ENCODE measurements around the gene COMT. TPM values are rescaled to one million over a fixed set of nuclear protein-coding genes. Genes with fewer than 3 reads are reported as not detected.

The COMT gene
- total RNA-seq, 1 experiment from 2014 or later, result 72.0 TPM

GRCh38 chr22:20000246-20001081 is 58.9 kb downstream of the COMT start:
- Histone ChIP-seq H3K27ac (ENCODE audit: low read length) (no peak overlapping the region), H3K4me1 (ENCODE audit: low read length) (no peaks in the 10 kb centered on the region), H3K79me2 (ENCODE audit: low read length) (no peaks in the 10 kb centered on the region), H3K4me2 (ENCODE audit: low read depth, low read length, poor library complexity, severe bottlenecking) (no peak overlapping the region), H2AFZ (ENCODE audit: low read length) (no peak overlapping the region), H3K9ac (ENCODE audit: low read length) (no peak overlapping the region), H3K9me2 (replicated peaks; ENCODE audit: insufficient read depth, low read length) (no peaks in the 10 kb centered on the region), H4K20me1 (ENCODE audit: insufficient read depth, low read depth, low read length) (peaks cover 12% of the 10 kb centered on the region; the same call in 1 of the 2 replicates), H3K27me3 (ENCODE audit: low read length) (no peaks in the 10 kb centered on the region), H3K36me3 (ENCODE audit: insufficient read depth, low read length) (peaks cover 18% of the 10 kb centered on the region), H3K4me3 (ENCODE audit: low read length) (no peak overlapping the region), H3K9me3 (ENCODE audit: low read length) (peaks cover 17% of the 10 kb centered on the region)
- no peak for DNase-seq

GRCh38 chr22:20001082-20001638 is 59.6 kb downstream of the COMT start:
- peaks cover 17% of the 10 kb centered on the region for H3K9me3 ChIP-seq (ENCODE audit: low read length)
- H3K4me2 ChIP-seq (ENCODE audit: low read depth, low read length, poor library complexity, severe bottlenecking), result no peak overlapping the region
- DNase-seq, result no peak
- H3K36me3 ChIP-seq (ENCODE audit: insufficient read depth, low read length), result peaks cover 18% of the 10 kb centered on the region
- no peaks in the 10 kb centered on the region for H3K9me2 ChIP-seq (replicated peaks; ENCODE audit: insufficient read depth, low read length)
- no peak overlapping the region for H2AFZ ChIP-seq (ENCODE audit: low read length)
- H3K27me3 ChIP-seq (ENCODE audit: low read length), result no peaks in the 10 kb centered on the region
- no peak overlapping the region for H3K4me3 ChIP-seq (ENCODE audit: low read length)
- no peaks in the 10 kb centered on the region for H3K79me2 ChIP-seq (ENCODE audit: low read length)
- H3K27ac ChIP-seq (ENCODE audit: low read length), result no peak overlapping the region
- no peak overlapping the region for H3K9ac ChIP-seq (ENCODE audit: low read length)
- 0 out of 2 replicates have a peak, but pooled peaks cover 7% of the 10 kb centered on the region for H4K20me1 ChIP-seq (ENCODE audit: insufficient read depth, low read depth, low read length)
- no peaks in the 10 kb centered on the region for H3K4me1 ChIP-seq (ENCODE audit: low read length)

- Histone ChIP-seq H3K9me3 (ENCODE audit: low read length) (peaks cover 17% of the 10 kb centered on the region), H3K4me1 (ENCODE audit: low read length) (no peaks in the 10 kb centered on the region), H3K27ac (ENCODE audit: low read length) (no peak overlapping the region), H3K79me2 (ENCODE audit: low read length) (no peaks in the 10 kb centered on the region), H3K4me3 (ENCODE audit: low read length) (no peak overlapping the region), H3K27me3 (ENCODE audit: low read length) (no peaks in the 10 kb centered on the region), H3K9me2 (replicated peaks; ENCODE audit: insufficient read depth, low read length) (no peaks in the 10 kb centered on the region), H3K9ac (ENCODE audit: low read length) (no peak overlapping the region), H3K36me3 (ENCODE audit: insufficient read depth, low read length) (peaks cover 18% of the 10 kb centered on the region), H3K4me2 (ENCODE audit: low read depth, low read length, poor library complexity, severe bottlenecking) (no peak overlapping the region), H4K20me1 (ENCODE audit: insufficient read depth, low read depth, low read length) (0 out of 2 replicates have a peak, but pooled peaks cover 7% of the 10 kb centered on the region), H2AFZ (ENCODE audit: low read length) (no peak overlapping the region)
- no peak for DNase-seq
Observed at GRCh38 chr22:20002128-20002527, 60.6 kb downstream of the COMT start.

- H3K4me2 ChIP-seq (ENCODE audit: low read depth, low read length, poor library complexity, severe bottlenecking), result no peak overlapping the region
- H3K27ac ChIP-seq (ENCODE audit: low read length), result no peak overlapping the region
- 0 out of 2 replicates have a peak, but pooled peaks cover 7% of the 10 kb centered on the region for H4K20me1 ChIP-seq (ENCODE audit: insufficient read depth, low read depth, low read length)
- H3K4me3 ChIP-seq (ENCODE audit: low read length), result no peak overlapping the region
- H3K9me3 ChIP-seq (ENCODE audit: low read length), result peaks cover 17% of the 10 kb centered on the region
- no peak overlapping the region for H3K9ac ChIP-seq (ENCODE audit: low read length)
- H3K36me3 ChIP-seq (ENCODE audit: insufficient read depth, low read length), result peaks cover 18% of the 10 kb centered on the region
- no peaks in the 10 kb centered on the region for H3K9me2 ChIP-seq (replicated peaks; ENCODE audit: insufficient read depth, low read length)
- DNase-seq, result no peak
- no peaks in the 10 kb centered on the region for H3K4me1 ChIP-seq (ENCODE audit: low read length)
- no peak overlapping the region for H2AFZ ChIP-seq (ENCODE audit: low read length)
- H3K79me2 ChIP-seq (ENCODE audit: low read length), result no peaks in the 10 kb centered on the region
- H3K27me3 ChIP-seq (ENCODE audit: low read length), result no peaks in the 10 kb centered on the region
Observed at GRCh38 chr22:20002636-20003035, 61.1 kb downstream of the COMT start.

- H3K9me2 ChIP-seq (replicated peaks; ENCODE audit: insufficient read depth, low read length), result no peaks in the 10 kb centered on the region
- no peak overlapping the region for H3K9ac ChIP-seq (ENCODE audit: low read length)
- H3K79me2 ChIP-seq (ENCODE audit: low read length), result no peaks in the 10 kb centered on the region
- H3K9me3 ChIP-seq (ENCODE audit: low read length), result peaks cover 17% of the 10 kb centered on the region
- 0 out of 2 replicates have a peak, but pooled peaks cover 2% of the 10 kb centered on the region for H4K20me1 ChIP-seq (ENCODE audit: insufficient read depth, low read depth, low read length)
- H3K4me2 ChIP-seq (ENCODE audit: low read depth, low read length, poor library complexity, severe bottlenecking), result no peak overlapping the region
- H3K36me3 ChIP-seq (ENCODE audit: insufficient read depth, low read length), result peaks cover 18% of the 10 kb centered on the region
- no peak for DNase-seq
- H2AFZ ChIP-seq (ENCODE audit: low read length), result no peak overlapping the region
- no peaks in the 10 kb centered on the region for H3K4me1 ChIP-seq (ENCODE audit: low read length)
- no peaks in the 10 kb centered on the region for H3K27me3 ChIP-seq (ENCODE audit: low read length)
- no peak overlapping the region for H3K4me3 ChIP-seq (ENCODE audit: low read length)
- H3K27ac ChIP-seq (ENCODE audit: low read length), result no peak overlapping the region
Observed at GRCh38 chr22:20003304-20003703, 61.7 kb downstream of the COMT start.

GRCh38 chr22:20004464-20004863 is 62.9 kb downstream of the COMT start:
- no peak overlapping the region for H3K9ac ChIP-seq (ENCODE audit: low read length)
- H3K4me1 ChIP-seq (ENCODE audit: low read length), result no peaks in the 10 kb centered on the region
- H2AFZ ChIP-seq (ENCODE audit: low read length), result no peak overlapping the region
- no peak overlapping the region for H3K4me3 ChIP-seq (ENCODE audit: low read length)
- peaks cover 18% of the 10 kb centered on the region for H3K36me3 ChIP-seq (ENCODE audit: insufficient read depth, low read length)
- no peaks in the 10 kb centered on the region for H4K20me1 ChIP-seq (ENCODE audit: insufficient read depth, low read depth, low read length)
- H3K9me3 ChIP-seq (ENCODE audit: low read length), result peaks cover 17% of the 10 kb centered on the region
- DNase-seq, result no peak
- no peak overlapping the region for H3K27ac ChIP-seq (ENCODE audit: low read length)
- no peaks in the 10 kb centered on the region for H3K79me2 ChIP-seq (ENCODE audit: low read length)
- H3K27me3 ChIP-seq (ENCODE audit: low read length), result no peaks in the 10 kb centered on the region
- no peak overlapping the region for H3K4me2 ChIP-seq (ENCODE audit: low read depth, low read length, poor library complexity, severe bottlenecking)
- H3K9me2 ChIP-seq (replicated peaks; ENCODE audit: insufficient read depth, low read length), result no peaks in the 10 kb centered on the region

- H3K27ac ChIP-seq (ENCODE audit: low read length), result no peak overlapping the region
- no peaks in the 10 kb centered on the region for H3K27me3 ChIP-seq (ENCODE audit: low read length)
- no peak for DNase-seq
- no peaks in the 10 kb centered on the region for H3K79me2 ChIP-seq (ENCODE audit: low read length)
- H3K9ac ChIP-seq (ENCODE audit: low read length), result no peak overlapping the region
- peaks cover 13% of the 10 kb centered on the region for H3K36me3 ChIP-seq (ENCODE audit: insufficient read depth, low read length)
- H3K9me3 ChIP-seq (ENCODE audit: low read length), result peaks cover 14% of the 10 kb centered on the region
- H3K4me3 ChIP-seq (ENCODE audit: low read length), result no peak overlapping the region
- no peaks in the 10 kb centered on the region for H3K9me2 ChIP-seq (replicated peaks; ENCODE audit: insufficient read depth, low read length)
- no peak overlapping the region for H3K4me2 ChIP-seq (ENCODE audit: low read depth, low read length, poor library complexity, severe bottlenecking)
- no peak overlapping the region for H2AFZ ChIP-seq (ENCODE audit: low read length)
- no peaks in the 10 kb centered on the region for H4K20me1 ChIP-seq (ENCODE audit: insufficient read depth, low read depth, low read length)
- H3K4me1 ChIP-seq (ENCODE audit: low read length), result no peaks in the 10 kb centered on the region
Observed at GRCh38 chr22:20008221-20008995, 66.8 kb downstream of the COMT start.

- Histone ChIP-seq H3K36me3 (ENCODE audit: insufficient read depth, low read length) (peaks cover 11% of the 10 kb centered on the region), H3K9me2 (replicated peaks; ENCODE audit: insufficient read depth, low read length) (no peaks in the 10 kb centered on the region), H2AFZ (ENCODE audit: low read length) (no peak overlapping the region), H3K4me3 (ENCODE audit: low read length) (no peak overlapping the region), H3K27me3 (ENCODE audit: low read length) (no peaks in the 10 kb centered on the region), H3K9me3 (ENCODE audit: low read length) (peaks cover 7% of the 10 kb centered on the region; the same call in 1 of the 2 replicates), H3K4me2 (ENCODE audit: low read depth, low read length, poor library complexity, severe bottlenecking) (no peak overlapping the region), H4K20me1 (ENCODE audit: insufficient read depth, low read depth, low read length) (no peaks in the 10 kb centered on the region), H3K4me1 (ENCODE audit: low read length) (no peaks in the 10 kb centered on the region), H3K9ac (ENCODE audit: low read length) (no peak overlapping the region), H3K27ac (ENCODE audit: low read length) (no peak overlapping the region), H3K79me2 (ENCODE audit: low read length) (no peaks in the 10 kb centered on the region)
- DNase-seq, result no peak
Observed at GRCh38 chr22:20009018-20009491, 67.5 kb downstream of the COMT start.

Data from Karpas-422 (cell line).